OCI-LY7 (cell line): ENCODE data around the gene PBX1.

Experiments used
- CTCF ChIP-seq: fragments of 200-600 bp; sonication (generic); conservative IDR thresholded peaks from 2 replicates; pipeline ENCODE4 v1.5.1; 2014; ENCODE audit warnings: mild to moderate bottlenecking, antibody characterized with exemption, low read length, moderate library complexity, mixed read lengths
- EZH2phosphoT487 ChIP-seq: fragments of 200-600 bp; sonication (generic); IDR thresholded peaks from 2 replicates; pipeline ENCODE4 v1.6.1; 2018; ENCODE audit warnings: low read depth, borderline replicate concordance, mild to moderate bottlenecking, mixed run types, antibody characterized with exemption, low read length, moderate library complexity, mixed read lengths

GRCh38 chr1:164649146-164649545 is 90.2 kb downstream of the PBX1 start:
- TF ChIP-seq CTCF (no peak), EZH2phosphoT487 (no peak)
